ENCODE measurements around the gene NFAM1.

The NFAM1 gene

DNA sequence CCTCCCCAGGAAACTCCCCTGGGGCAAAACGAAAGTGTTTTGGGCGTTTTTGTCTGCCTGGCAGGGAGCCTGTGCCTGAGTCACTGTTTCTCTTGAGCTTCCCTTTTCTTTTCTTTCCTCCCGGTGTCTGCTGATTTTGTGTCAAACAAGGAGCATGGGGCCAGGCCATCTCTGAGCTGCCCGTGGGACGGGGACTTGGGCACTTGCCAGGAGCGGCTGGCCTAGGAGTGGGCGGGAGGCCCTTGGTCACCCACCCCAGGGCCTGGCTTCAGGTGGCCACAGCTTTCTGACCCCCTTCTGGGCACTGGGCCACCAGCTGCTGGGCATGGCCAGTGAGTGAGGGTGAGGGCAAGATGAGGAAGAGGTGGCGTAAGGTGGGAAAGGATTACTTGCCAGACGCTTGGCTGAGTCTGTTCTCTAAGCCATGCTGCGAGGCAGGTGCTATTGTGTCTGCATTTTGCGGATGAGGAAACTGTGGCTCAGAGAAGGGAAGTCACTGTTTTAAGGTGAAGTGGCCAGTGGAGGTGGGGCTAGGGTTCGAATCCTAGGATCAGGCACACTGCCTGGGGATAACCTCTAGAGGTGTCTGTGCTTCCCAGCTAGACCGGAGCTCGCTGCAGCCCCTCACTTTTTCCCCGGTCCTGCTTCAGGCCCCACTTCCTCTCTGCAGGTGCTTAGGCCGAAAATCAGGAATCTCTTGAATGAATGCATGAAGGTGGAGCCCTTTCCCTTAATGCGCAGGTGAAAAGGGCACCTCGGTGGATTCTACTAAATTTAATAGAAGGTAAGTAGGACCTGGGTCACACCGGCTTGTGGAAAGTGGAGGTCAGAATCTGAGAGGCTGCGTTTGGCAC is 7.8 kb upstream of the NFAM1 start:
- no peak for DNase-seq (ENCODE audit: low read depth)

DNA sequence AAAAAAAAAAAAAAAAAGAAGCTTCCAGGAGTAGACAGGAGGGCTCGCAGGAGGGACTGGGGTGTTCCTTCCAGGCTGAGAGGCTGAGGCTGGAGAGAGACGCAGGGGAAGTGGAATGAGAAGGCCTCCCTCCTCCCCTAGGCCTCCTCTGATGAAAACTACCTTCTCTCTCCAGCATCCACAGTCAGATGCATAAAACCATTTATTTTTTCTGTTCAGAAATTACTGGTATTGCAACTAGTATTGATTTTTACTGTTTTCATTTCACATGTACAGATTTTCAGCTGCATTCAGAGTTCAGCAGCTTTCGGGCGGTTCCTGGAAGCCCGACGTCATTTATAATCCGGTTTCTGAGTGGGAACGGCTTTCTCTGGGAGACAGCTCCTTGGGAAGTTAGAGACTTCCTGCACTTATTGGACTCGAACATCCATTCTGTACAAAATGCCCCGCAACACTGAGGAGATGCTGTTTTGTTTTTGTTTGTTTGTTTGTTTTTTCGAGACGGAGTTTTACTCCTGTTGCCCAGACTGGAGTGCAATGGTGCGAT is 6.9 kb upstream of the NFAM1 start:
- no peak for DNase-seq (ENCODE audit: low read depth)

DNA sequence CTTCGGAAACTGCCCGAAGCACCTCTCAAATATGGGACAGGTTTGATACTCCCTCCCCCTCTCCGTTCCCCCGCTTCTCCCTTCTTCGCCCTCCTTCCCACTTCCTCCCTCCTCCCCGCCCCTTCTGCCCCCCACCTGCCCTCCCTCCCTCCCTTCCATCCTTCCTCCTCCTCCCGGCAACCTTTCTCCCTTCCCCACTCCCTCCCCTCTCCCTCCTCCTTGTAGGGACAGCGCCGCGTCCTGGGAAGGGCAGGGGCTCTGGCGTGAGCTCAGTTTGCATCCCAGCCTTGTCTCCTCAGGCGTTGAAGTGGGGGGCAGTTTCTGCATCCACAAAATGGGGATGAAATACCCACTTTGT is 6.1 kb upstream of the NFAM1 start:
- DNase-seq (ENCODE audit: low read depth) = no peak

DNA sequence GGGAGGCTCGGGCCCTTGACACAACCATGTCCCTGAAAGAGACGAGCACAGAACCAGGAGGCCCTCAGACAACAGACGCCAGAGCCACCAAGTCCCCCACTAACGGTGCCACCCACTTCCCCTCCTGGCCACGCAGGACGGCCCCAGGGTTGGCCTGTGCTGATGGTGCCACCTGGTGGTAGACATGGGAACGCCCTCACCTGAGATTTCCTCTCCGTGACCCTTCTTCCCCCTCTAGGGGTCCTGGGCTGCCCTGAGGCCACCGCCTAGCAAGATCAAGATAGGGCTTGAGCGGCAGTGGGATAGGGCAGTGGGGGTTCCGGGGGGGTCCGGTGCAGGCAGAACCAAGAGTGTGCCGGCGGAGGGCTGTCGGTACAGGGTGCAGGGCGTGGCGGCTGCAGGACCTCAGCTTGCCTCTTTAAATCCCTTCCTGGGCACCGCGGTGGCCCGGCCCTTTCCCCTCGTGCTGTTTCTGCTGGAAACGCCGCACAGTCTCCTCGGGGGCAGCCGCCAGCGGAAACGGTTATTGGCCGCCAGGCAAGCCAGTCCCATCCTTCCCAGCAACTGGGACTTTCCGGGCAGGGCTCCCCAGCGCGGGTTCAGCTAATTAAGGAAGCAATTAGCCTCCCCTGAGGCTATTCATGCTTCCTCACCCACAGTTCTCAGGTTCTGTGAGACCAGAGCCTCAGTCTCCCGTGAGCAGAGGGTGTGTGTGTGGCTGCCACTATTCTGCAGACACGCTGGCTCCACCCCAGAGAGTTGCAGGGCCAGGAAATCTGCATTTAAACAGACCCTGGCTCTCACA is 5.5 kb upstream of the NFAM1 start:
- no peak for DNase-seq (ENCODE audit: low read depth)

DNA sequence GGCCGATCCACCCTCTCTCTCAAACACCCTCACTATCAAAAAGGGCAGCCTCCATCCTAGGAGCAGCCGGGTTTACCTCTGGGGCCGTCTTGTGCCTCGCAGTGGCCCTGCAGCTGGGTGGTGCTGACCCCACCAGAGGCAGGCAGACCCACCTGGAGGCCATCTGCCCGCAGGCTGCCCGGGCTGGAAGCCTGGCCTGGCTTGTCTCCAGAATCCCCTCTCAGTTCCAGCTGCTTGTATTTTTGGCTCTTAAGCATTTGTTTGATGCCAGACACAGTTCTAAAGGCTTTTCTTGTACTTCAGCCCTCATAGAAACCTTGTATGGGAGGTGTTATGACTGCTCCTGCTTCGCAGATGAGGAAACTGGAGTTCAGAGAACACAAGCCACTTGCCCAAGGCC is 4.2 kb upstream of the NFAM1 start:
- no peak for DNase-seq (ENCODE audit: low read depth)

DNA sequence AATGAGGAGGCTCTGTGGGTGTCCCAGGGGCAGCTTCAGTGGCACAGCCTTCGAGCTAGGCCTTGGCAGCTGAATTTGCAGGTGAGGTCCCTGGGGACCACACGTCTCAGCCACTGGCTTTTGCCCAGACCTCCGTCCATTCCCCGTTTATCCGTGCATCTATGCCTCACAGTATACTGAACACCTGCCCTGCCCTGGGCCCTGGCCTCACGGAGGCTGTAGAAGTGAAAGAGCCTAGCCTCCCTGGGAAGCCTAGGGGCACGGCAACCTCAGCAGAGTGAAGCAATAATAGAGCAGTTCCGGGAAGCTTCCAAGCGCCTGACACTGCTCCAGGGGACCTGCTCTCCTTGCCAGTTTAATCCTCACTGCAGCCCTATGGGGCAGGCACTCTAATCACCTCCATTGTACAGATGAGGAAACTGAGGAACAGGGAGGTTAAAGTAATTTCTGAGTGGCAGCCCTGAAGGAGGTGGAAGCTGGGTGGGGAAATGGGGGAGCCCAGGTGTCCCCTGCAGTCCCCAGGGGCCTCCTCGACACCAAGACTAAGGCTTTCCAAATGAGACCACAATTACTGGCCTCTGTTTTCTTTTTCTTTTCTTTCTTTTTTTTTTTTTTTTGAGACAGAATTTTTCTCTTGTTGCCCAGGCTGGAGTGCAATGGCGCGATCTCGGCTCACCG is 2.7 kb upstream of the NFAM1 start:
- DNase-seq (ENCODE audit: low read depth) = no peak

DNA sequence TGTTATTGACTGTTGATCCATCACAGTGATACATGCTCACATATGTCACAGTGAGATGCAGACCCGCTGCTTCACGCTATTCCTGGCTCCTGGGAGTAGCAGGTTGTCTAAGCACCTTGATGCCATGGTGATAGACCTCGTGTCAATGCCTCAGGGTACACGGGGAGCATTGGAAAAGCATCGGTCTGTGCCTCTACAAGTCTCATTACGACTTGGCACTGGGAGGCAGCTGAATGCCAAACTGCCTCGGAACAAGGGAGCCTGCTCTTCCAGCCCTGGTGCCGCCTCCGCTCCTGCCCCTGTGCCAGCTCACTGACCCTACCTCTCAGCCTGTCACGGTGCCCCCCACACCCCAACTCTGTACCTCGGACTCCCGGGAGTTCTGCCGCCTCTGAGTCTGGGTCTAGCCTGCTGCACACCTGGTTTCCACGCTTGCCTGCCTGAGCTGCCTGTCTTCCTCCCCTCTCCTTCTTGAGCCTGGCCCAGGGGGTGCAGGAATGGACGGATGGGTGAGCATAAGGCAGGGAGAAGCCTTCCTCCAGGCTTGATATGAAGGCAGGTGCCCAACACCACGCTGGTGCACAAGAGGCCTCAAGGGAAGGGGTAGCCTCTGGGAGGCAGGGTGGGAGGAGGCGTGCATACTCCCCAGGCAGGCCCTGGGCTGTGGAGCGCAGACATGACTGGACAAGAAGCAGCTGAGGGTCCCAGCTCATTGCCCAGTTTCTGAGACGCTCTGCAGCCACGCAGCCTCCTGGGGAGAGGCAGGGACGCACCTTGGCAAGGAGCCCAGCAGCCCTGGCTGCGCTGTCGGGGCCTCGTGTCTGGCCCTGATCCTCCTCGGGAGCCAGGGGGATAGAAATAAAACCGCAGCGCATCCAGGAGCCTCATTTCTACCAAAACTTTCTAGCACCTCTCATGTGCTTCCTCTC is 1.8 kb upstream of the NFAM1 start:
- DNase-seq (ENCODE audit: low read depth) = no peak

DNA sequence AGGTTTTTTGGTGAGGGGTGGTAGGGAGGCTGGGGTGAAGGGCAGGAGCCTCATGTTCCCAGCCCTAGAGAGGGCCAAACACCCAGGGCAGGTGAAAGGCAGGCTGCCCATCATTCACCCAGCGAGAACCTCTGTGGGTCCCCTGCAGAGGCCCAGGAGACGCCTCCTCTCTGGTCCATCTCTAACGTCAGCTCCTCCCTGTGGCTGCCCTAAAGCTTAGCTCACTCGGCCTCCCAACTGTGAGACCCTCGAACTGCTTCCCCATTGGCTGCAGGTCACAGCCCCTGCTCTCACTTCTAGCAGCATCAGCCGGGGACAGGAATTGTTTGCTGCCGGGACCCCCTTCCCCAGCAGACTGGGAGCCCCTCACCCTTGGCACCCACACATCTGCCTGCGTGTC is 615 bp upstream of the NFAM1 start:
- no peak for DNase-seq (ENCODE audit: low read depth)

DNA sequence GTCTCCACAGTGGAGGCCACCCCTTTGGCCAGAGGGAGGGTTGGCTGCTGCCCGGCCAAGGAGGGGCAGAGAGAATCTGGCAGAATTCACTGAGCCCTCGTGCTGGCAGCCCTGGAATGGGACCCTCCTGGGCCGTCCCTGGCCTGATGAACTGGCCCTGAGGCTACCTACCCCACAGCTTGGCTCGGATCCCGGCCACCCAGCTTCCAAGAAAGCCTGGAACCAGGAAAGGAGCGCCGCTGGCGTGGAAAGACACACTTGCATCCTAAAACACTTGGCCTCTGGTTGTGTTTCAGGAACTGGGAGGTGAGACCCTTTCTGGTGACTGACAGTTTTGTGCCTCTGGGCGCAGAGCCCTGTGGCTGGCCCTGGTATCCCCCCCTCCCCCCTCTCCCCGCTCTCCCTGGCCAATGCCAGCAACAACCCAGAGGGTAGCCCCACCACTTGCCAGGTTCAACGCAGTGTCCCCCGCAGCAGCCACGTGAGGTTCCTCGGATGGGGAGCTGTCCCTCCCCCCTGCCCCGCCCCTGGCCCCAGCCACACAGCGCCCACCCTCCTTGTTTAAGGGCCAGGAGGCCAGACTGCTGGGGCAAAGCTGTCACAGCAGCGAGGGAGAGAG is 693 bp downstream of the NFAM1 start:
- DNase-seq (ENCODE audit: low read depth) = no peak

DNA sequence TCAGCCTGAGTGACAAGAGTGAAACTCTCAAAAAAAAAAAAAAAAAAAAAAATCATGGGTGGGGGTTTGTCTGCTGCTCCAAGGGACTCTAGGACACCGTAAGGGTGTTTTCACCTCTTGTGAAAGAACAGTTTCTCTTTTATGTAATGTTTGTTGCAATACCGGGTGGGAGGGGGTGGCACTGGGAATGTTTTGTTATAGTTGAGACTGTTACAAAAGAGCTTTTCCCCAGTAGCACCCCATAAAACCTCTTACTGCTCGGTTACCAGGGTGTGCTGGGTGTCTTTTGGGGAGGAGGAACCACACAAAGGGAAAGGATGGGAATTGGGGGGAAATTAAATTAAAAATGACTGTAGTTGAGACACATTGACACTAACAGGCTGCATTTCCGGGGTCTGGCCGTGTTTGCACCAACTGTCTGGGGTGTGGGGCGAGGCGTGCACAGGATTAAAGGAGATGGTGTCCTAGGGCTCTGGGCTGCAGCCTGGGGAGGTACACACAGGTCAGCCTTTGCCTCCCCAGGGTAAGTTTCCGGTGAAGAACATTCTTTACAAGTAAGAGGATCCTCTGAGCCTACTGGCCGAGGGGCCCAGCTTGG is 1.6 kb downstream of the NFAM1 start:
- no peak for DNase-seq (ENCODE audit: low read depth)

DNA sequence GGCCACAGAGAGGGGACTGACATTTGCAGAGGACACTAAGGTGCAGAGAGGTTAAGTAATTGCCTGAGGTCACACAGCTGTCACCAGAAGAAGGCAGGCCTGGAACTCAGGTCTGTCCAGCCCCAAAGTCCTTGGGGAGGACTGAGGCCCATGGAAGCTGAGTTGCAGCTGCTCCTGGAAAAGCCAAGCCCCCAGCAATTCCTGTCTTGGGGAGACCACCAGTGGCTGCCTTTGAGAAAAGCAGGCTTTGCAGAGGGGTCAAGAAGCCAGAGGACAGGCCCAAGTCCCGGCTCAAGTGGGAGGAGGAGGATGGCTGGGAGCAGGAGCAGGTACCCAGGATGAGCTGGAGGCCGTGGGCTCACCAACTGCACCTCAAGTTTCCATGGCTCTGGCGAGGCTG is 3.4 kb downstream of the NFAM1 start:
- DNase-seq (ENCODE audit: low read depth) = no peak

DNA sequence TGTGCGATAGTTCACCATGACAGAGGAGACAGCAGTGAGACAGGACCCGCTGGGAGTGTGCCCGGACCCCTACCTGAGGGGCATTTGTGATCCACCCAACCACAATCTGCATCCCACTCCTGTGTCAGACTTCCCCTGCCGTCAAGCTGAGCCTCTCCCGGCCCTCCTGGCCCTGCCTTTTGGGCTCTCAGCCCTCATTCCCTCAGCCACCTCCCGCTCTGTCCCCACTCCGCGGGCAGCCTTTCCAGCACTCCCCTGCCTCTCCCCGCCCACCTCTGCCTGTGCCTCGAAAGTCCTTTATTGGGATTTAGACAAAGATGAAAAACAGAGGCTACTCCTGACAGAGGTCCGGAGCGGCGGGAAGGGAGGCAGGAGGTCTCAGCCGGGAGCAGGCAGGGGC is 4.2 kb downstream of the NFAM1 start:
- DNase-seq (ENCODE audit: low read depth) = no peak

DNA sequence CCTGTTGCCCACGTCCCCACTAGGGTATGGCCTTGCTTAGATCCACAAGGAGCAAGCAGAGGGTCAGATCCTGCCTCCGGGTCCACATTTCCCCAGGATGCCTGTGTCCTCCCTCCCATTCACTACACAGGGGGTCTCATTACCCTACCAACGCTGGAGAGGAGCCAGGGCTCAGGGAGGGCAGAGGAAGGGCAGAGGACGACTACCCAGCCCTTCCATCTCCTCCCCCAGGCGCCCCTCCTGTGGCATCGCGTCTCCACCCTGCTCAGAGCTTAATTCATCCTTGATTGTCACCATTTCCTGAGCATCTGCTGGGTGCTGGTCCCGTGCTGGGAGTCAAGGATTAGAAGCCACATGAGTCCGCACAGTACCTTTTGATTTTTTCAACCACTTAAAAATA is 5.0 kb downstream of the NFAM1 start:
- DNase-seq (ENCODE audit: low read depth) = no peak

DNA sequence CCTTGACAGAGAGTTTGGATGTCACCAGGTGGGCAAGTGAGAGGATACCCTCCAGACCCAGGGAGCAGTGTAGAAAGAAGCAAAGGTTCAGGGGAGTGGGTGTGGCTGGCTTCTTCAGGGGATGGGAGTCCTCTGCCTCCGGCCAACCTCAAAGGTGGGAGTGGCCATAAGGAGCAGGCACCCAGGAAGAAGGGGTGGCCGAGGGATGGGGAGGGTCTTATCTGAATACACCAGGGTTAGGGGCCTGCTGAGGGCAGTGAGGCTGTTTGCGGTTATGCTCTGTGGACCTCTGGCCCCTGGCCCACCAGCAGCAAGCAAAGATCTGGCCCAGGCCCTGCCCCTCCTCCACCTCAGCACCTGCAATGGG is 6.2 kb downstream of the NFAM1 start:
- no peak for DNase-seq (ENCODE audit: low read depth)

DNA sequence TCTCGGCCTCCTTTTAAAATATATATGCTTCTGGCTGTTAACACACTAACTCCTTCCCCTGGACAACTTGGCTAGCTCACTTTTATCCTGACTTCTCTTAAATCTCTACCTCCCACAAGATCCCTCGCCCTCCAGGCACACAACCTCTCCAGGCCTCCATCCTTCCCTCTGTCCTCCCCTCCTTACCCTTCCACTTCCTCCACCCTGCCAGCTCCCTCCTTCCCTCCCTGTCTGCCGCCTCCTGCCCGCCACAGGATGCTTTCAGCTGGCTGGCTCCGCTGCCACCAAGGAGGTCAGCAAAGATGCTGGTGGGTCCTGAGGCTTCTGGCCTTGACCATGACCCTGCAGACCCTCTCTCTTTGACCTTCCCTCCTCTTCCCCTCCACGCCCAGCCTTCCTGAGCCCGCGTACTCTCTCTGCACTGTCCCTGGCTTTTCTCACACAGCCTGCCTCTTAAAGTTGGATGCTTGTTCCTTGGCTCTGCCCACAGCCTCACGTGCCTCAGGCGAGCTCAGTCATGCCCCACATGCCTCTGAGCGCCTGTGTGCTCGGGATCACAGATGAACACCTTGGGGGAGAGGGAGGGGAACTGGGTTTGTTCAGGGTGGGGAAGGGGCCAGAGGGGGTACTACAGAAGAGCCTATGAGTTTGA is 6.7 kb downstream of the NFAM1 start:
- DNase-seq (ENCODE audit: low read depth) = no peak

DNA sequence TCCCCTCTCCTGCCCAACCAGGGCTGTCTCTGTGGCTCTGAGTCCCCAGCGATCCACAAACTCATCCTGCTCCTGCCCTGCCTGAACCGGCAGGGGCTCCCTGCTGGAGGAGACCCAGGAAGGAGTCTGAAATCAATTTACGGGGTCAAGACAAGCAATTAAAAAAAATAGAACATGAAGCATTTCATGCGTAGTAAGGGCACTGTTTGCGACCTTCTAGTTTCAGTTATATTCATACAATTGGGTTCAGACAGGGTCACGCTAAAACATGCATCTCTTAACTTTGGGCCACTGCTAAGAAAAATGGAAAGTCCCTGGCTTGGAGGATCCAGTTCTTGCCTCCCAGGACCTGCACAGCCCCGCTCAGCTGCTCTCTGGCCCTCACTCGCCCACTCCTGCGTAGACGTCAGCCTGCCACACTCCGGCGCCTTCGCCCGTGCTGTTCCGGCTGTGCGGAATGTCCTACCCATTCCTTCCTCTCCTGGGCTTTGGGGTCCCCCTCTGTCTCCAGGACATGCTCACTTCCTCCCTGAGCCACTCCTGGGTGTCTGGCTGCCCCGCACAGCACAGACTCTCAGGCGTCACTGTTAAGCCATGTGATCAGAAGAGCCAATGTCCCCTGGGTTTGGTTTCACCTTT is 12.8 kb downstream of the NFAM1 start:
- DNase-seq (ENCODE audit: low read depth) = no peak

DNA sequence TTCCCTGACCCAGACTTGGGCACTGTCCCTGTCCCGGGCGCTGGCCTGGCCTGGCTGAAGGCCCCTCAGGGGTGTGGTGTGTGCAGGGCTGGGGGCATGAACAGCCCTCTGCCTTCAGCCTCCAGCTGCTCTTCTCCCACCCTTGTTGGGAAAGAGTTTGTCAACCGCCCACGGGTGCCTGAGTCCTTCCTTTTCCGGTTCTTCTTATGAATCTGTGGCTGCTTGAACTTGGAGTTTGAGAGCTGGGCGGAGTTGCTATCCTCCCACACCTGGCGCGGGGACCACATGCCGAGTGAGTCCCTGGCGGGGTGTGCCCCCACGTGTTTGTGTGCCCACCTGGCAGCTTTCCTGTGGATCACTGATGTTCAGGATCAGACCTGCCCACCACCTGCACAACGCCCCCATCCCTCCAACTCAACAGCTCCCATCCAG is 13.4 kb downstream of the NFAM1 start:
- DNase-seq (ENCODE audit: low read depth) = no peak

DNA sequence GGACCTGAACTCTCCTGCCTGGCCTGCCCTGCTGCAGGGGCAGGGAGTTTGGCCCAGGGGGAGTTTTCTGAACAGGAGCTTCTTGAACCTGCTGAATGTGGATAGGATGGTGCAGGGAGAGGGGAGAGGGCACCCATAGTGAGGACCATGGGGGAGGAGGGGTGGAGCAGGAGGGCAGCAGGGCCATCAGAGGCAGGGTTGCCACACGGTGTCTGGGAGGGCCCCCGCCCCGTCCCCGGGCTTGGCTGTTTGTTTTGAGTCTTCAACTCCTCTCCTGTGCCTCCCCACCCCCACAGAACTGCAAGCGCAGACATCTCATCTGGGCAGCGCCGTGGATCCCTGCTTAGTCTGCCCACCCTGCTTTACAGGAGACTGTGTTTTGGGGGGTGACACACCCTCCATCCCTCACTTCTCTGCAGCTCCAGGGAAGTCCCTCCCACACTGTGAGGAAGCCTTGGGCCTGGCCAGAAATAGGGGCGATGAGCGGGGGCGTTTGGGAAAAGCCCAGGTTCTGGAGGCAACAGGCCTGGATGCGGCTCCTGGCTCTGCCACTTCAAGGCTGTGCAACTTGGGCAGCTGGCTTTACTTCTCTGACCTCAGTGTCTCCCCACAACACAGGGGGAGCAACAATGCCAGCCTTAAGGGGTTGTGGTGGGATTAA is 14.4 kb downstream of the NFAM1 start:
- DNase-seq (ENCODE audit: low read depth) = no peak

DNA sequence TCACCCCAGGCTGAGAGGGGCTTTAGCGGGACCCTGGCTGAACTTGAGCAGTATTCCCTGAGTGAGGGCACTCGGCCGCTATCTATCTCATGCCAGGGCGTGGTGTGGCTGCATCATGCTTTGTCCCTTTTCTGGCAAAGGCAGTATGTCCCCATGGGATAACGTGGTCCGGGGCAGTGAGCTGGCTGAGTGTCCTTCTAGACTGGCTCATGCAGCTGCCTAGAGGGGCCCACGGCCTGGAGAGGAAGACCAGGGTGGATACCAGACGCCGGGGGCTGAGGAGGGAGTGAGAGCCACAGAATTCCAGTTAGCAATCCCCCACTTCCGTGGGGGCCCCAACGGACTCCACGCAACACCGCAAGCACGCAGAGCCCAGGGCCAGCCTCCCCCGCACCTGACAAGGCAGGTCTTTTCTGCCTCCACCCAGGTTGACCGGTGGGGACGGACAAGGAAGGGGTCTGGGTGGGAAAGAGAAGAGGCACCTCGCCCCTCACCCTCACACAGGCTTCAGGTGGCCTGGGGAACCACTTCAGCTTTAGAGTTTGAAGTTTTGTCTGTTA is 15.5 kb downstream of the NFAM1 start:
- no peak for DNase-seq (ENCODE audit: low read depth)
